H1 (cell line): ENCODE results near the gene SOCS7. TPM values are rescaled to one million over a fixed set of nuclear protein-coding genes. Genes with fewer than 3 reads are reported as not detected.

ENCODE experiments used
- SAP30 ChIP-seq: fragments of 300-600 bp; sonication (generic); IDR thresholded peaks from 2 replicates; pipeline ENCODE4 v1.7.1; 2012; ENCODE audit warnings: low read length, moderate library complexity, mild to moderate bottlenecking, inconsistent platforms; ENCODE audit not compliant: insufficient read depth, insufficient replicate concordance
- SP4 ChIP-seq: IDR thresholded peaks from 2 replicates; pipeline ENCODE4 v1.6.1; 2012; ENCODE audit warnings: low read length, inconsistent platforms
- polyA plus RNA-seq, 7 experiments: library from polyadenylated mRNA; depleted of rRNA in 3 of 7; stranded (reverse) in 5 of 7; unstranded in 2 of 7; fragments of >200 nt in 5 of 7; fragments of 200-250 nt in 2 of 7; gene quantifications; 1 replicate in 5 of 7; 2 replicates in 1 of 7; 4 replicates in 1 of 7; pipeline versions ENCODE4 v1.2.1 to v1.2.3, GENCODE V29; 2011 to 2013; ENCODE audit warnings: missing spikeins in 2 of 7, mixed read lengths in 2 of 7
- total RNA-seq: library from RNA; stranded (reverse); fragmentation: NEBNext Ultra II Directional; extraction: Animal tissue kit (Norgen Biotek cat#: 25700); gene quantifications from 2 replicates; pipeline ENCODE4 v1.2.1, GENCODE V29; 2021

SOCS7 gene
- total and polyA plus RNA-seq, 2 of the 8 experiments (the other 6 are each of a cell fraction or from before 2014, with no cell fraction given): 13.5 to 26.9 TPM

GRCh38 chr17:38416840-38417209 lies 65.2 kb downstream of the SOCS7 start (continued):
- no peak for TF ChIP-seq SAP30
- TF ChIP-seq SP4: no peak
